HFFc6 (cell line): ENCODE data around the gene NGEF. TPM values are rescaled to one million over a fixed set of nuclear protein-coding genes. Genes with fewer than 3 reads are reported as not detected.

Experiments used
- DNase-seq: peaks from one replicate; pipeline ENCODE4 v3.0.0-alpha.2; 2018
- H3K27ac Mint-ChIP-seq: 2 replicates; pipeline ENCODE4 v1.8.0; 2020; ENCODE audit warnings: mild to moderate bottlenecking, mixed read lengths
- H3K27me3 Mint-ChIP-seq: 2 replicates; pipeline ENCODE4 v1.8.0; 2021; ENCODE audit warnings: mild to moderate bottlenecking, moderate library complexity, mixed read lengths; ENCODE audit not compliant: insufficient read depth
- H3K36me3 Mint-ChIP-seq: 2 replicates; pipeline ENCODE4 v1.8.0; 2021; ENCODE audit warnings: low read depth, mixed read lengths
- H3K4me1 Mint-ChIP-seq: 2 replicates; pipeline ENCODE4 v1.8.0; 2020; ENCODE audit warnings: low read depth, mixed read lengths
- H3K4me3 Mint-ChIP-seq: 2 replicates; pipeline ENCODE4 v1.8.0; 2020; ENCODE audit warnings: mild to moderate bottlenecking, moderate library complexity, mixed read lengths
- H3K9me3 Mint-ChIP-seq: 2 replicates; pipeline ENCODE4 v1.8.0; 2020; ENCODE audit warnings: mild to moderate bottlenecking, mixed read lengths
- CTCF ChIP-seq: fragments of 200-600 bp; sonication (generic); IDR thresholded peaks from 2 replicates; pipeline ENCODE4 v1.5.0; 2021; ENCODE audit warnings: antibody characterized with exemption, mild to moderate bottlenecking
- total RNA-seq, 6 experiments: library from RNA; stranded (reverse); fragmentation: NEBNext Ultra II Directional; extraction: Animal tissue kit (Norgen Biotek cat#: 25700); gene quantifications; 2 replicates in 1 of 6; 3 replicates in 5 of 6; pipeline ENCODE4 v1.2.3, GENCODE V29; 2021

Gene NGEF
- total RNA-seq, 6 experiments from 2014 or later, result 0.20 to 0.36 (median 0.28) TPM; not detected in 3

- H3K4me3 Mint-ChIP-seq, result no peak overlapping the region
- H3K27ac Mint-ChIP-seq, result no peak overlapping the region
- H3K4me1 Mint-ChIP-seq, result no peaks in the 10 kb centered on the region
Observed at GRCh38 chr2:232998666-232998985, 14.4 kb downstream of the NGEF start.

GRCh38 chr2:232997749-232998665 is 15.0 kb downstream of the NGEF start:
- Mint-ChIP-seq H3K36me3 (no peaks in the 10 kb centered on the region), H3K9me3 (no peaks in the 10 kb centered on the region), H3K4me3 (no peak overlapping the region), H3K4me1 (no peaks in the 10 kb centered on the region), H3K27me3 (peaks cover 17% of the 10 kb centered on the region), H3K27ac (no peak overlapping the region)
- DNase-seq, result no peak
- TF ChIP-seq CTCF, result no peak

More at GRCh38 chr2:232998666-232998985, 14.4 kb downstream of the NGEF start:
- no peaks in the 10 kb centered on the region for H3K9me3 Mint-ChIP-seq
- no peak for TF ChIP-seq CTCF
- H3K27me3 Mint-ChIP-seq, result peaks cover 22% of the 10 kb centered on the region
- H3K36me3 Mint-ChIP-seq, result no peaks in the 10 kb centered on the region
- DNase-seq, result no peak

GRCh38 chr2:232994446-232994845 is 18.6 kb downstream of the NGEF start:
- H3K27ac Mint-ChIP-seq, result no peak overlapping the region

GRCh38 chr2:232993231-232993821 is 19.7 kb downstream of the NGEF start:
- H3K4me3 Mint-ChIP-seq, result no peak overlapping the region
- no peak overlapping the region for H3K27ac Mint-ChIP-seq
- peaks cover 12% of the 10 kb centered on the region for H3K4me1 Mint-ChIP-seq
- peaks cover 6% of the 10 kb centered on the region for H3K27me3 Mint-ChIP-seq
- no peak for DNase-seq
- no peaks in the 10 kb centered on the region for H3K36me3 Mint-ChIP-seq
- TF ChIP-seq CTCF, result no peak
- no peaks in the 10 kb centered on the region for H3K9me3 Mint-ChIP-seq

More at GRCh38 chr2:232994446-232994845, 18.6 kb downstream of the NGEF start:
- Mint-ChIP-seq H3K36me3 (no peaks in the 10 kb centered on the region), H3K4me3 (no peak overlapping the region), H3K4me1 (peaks cover under 1% of the 10 kb centered on the region; the same call in 1 of the 2 replicates), H3K27me3 (peaks cover 8% of the 10 kb centered on the region), H3K9me3 (no peaks in the 10 kb centered on the region)
- TF ChIP-seq CTCF, result no peak
- DNase-seq, result no peak

GRCh38 chr2:232986155-232986554 is 26.9 kb downstream of the NGEF start:
- peaks cover 10% of the 10 kb centered on the region for H3K27me3 Mint-ChIP-seq
- H3K36me3 Mint-ChIP-seq, result peaks cover 6% of the 10 kb centered on the region; the same call in 1 of the 2 replicates
- DNase-seq, result no peak
- H3K9me3 Mint-ChIP-seq, result peaks cover 5% of the 10 kb centered on the region
- H3K4me3 Mint-ChIP-seq, result no peak overlapping the region
- H3K27ac Mint-ChIP-seq, result no peak overlapping the region
- peaks cover 25% of the 10 kb centered on the region for H3K4me1 Mint-ChIP-seq
- no peak for TF ChIP-seq CTCF
